ENCODE results near the gene BATF2.

The BATF2 gene

GRCh38 chr11:64996710-64997380 is at the start of gene BATF2:
TSS of gene BATF2 (minus strand) at chr11:64996971. CDS start at chr11:64996914, 57 bp downstream.
- Histone ChIP-seq H3K4me3 (ENCODE audit: insufficient read length, low read depth) (no peak within 1 kb of the TSS), H3K27me3 (ENCODE audit: insufficient read depth, insufficient read length) (no peaks in the 10 kb centered on the region), H3K36me3 (ENCODE audit: insufficient read depth, insufficient read length, low read length) (no peaks in the 10 kb centered on the region), H3K4me1 (ENCODE audit: insufficient read depth, insufficient read length) (peaks cover 3% of the 10 kb centered on the region), H3K9ac (ENCODE audit: insufficient read length, low read depth) (peak within 1 kb of the TSS; percentile 43), H3K9me3 (ENCODE audit: insufficient read depth, low read length) (no peaks in the 10 kb centered on the region)
- no peak for TF ChIP-seq ZNF274 (IDR thresholded peaks at IDR 0.05; ENCODE audit: low read depth, low read length)
- TF ChIP-seq SUZ12 (IDR thresholded peaks at IDR 0.05; ENCODE audit: extremely low read depth, insufficient read depth, insufficient read length): no peak
- no peak for TF ChIP-seq YY1 (IDR thresholded peaks at IDR 0.05; ENCODE audit: insufficient read depth, insufficient read length)
- DNase-seq (ENCODE audit: low read depth, low spot score): peak; percentile 46

GRCh38 chr11:65045728-65046127 is 49.0 kb upstream of the BATF2 start:
- H3K9ac ChIP-seq (ENCODE audit: insufficient read length, low read depth): no peak overlapping the region
- no peaks in the 10 kb centered on the region for H3K27me3 ChIP-seq (ENCODE audit: insufficient read depth, insufficient read length)
- no peak for DNase-seq (ENCODE audit: low read depth, low spot score)
- H3K36me3 ChIP-seq (ENCODE audit: insufficient read depth, insufficient read length, low read length): peaks cover 43% of the 10 kb centered on the region
- H3K9me3 ChIP-seq (ENCODE audit: insufficient read depth, low read length): no peaks in the 10 kb centered on the region
- TF ChIP-seq ZNF274 (IDR thresholded peaks at IDR 0.05; ENCODE audit: low read depth, low read length): no peak
- no peak for TF ChIP-seq YY1 (IDR thresholded peaks at IDR 0.05; ENCODE audit: insufficient read depth, insufficient read length)
- no peak for TF ChIP-seq SUZ12 (IDR thresholded peaks at IDR 0.05; ENCODE audit: extremely low read depth, insufficient read depth, insufficient read length)
- peaks cover 13% of the 10 kb centered on the region for H3K4me1 ChIP-seq (ENCODE audit: insufficient read depth, insufficient read length)
- H3K4me3 ChIP-seq (ENCODE audit: insufficient read length, low read depth): no peak overlapping the region

GRCh38 chr11:65045061-65045460 is 48.3 kb upstream of the BATF2 start:
- TF ChIP-seq ZNF274 (IDR thresholded peaks at IDR 0.05; ENCODE audit: low read depth, low read length): no peak
- H3K4me1 ChIP-seq (ENCODE audit: insufficient read depth, insufficient read length): peaks cover 13% of the 10 kb centered on the region
- no peaks in the 10 kb centered on the region for H3K9me3 ChIP-seq (ENCODE audit: insufficient read depth, low read length)
- no peak overlapping the region for H3K4me3 ChIP-seq (ENCODE audit: insufficient read length, low read depth)
- peaks cover 44% of the 10 kb centered on the region for H3K36me3 ChIP-seq (ENCODE audit: insufficient read depth, insufficient read length, low read length)
- no peaks in the 10 kb centered on the region for H3K27me3 ChIP-seq (ENCODE audit: insufficient read depth, insufficient read length)
- H3K9ac ChIP-seq (ENCODE audit: insufficient read length, low read depth): no peak overlapping the region
- no peak for DNase-seq (ENCODE audit: low read depth, low spot score)

GRCh38 chr11:65043881-65044501 is 47.2 kb upstream of the BATF2 start:
- Histone ChIP-seq H3K9me3 (ENCODE audit: insufficient read depth, low read length) (no peaks in the 10 kb centered on the region), H3K4me1 (ENCODE audit: insufficient read depth, insufficient read length) (peaks cover 13% of the 10 kb centered on the region), H3K36me3 (ENCODE audit: insufficient read depth, insufficient read length, low read length) (peaks cover 52% of the 10 kb centered on the region), H3K4me3 (ENCODE audit: insufficient read length, low read depth) (no peak overlapping the region), H3K27me3 (ENCODE audit: insufficient read depth, insufficient read length) (no peaks in the 10 kb centered on the region), H3K9ac (ENCODE audit: insufficient read length, low read depth) (no peak overlapping the region)
- DNase-seq (ENCODE audit: low read depth, low spot score): no peak
- TF ChIP-seq SUZ12 (IDR thresholded peaks at IDR 0.05; ENCODE audit: extremely low read depth, insufficient read depth, insufficient read length) (no peak), ZNF274 (IDR thresholded peaks at IDR 0.05; ENCODE audit: low read depth, low read length) (no peak), YY1 (IDR thresholded peaks at IDR 0.05; ENCODE audit: insufficient read depth, insufficient read length) (no peak)

GRCh38 chr11:65042891-65043290 is 46.1 kb upstream of the BATF2 start:
- H3K27me3 ChIP-seq (ENCODE audit: insufficient read depth, insufficient read length): no peaks in the 10 kb centered on the region
- H3K9me3 ChIP-seq (ENCODE audit: insufficient read depth, low read length): no peaks in the 10 kb centered on the region
- H3K36me3 ChIP-seq (ENCODE audit: insufficient read depth, insufficient read length, low read length): peaks cover 60% of the 10 kb centered on the region
- peaks cover 13% of the 10 kb centered on the region for H3K4me1 ChIP-seq (ENCODE audit: insufficient read depth, insufficient read length)
- no peak overlapping the region for H3K9ac ChIP-seq (ENCODE audit: insufficient read length, low read depth)
- TF ChIP-seq YY1 (IDR thresholded peaks at IDR 0.05; ENCODE audit: insufficient read depth, insufficient read length) (no peak), SUZ12 (IDR thresholded peaks at IDR 0.05; ENCODE audit: extremely low read depth, insufficient read depth, insufficient read length) (no peak), ZNF274 (IDR thresholded peaks at IDR 0.05; ENCODE audit: low read depth, low read length) (no peak)
- H3K4me3 ChIP-seq (ENCODE audit: insufficient read length, low read depth): no peak overlapping the region
- no peak for DNase-seq (ENCODE audit: low read depth, low spot score)

- no peaks in the 10 kb centered on the region for H3K9me3 ChIP-seq (ENCODE audit: insufficient read depth, low read length)
- TF ChIP-seq SUZ12 (IDR thresholded peaks at IDR 0.05; ENCODE audit: extremely low read depth, insufficient read depth, insufficient read length) (no peak), YY1 (IDR thresholded peaks at IDR 0.05; ENCODE audit: insufficient read depth, insufficient read length) (no peak), ZNF274 (IDR thresholded peaks at IDR 0.05; ENCODE audit: low read depth, low read length) (no peak)
- H3K4me3 ChIP-seq (ENCODE audit: insufficient read length, low read depth): peak within 1 kb of the TSS; percentile 91
- H3K4me1 ChIP-seq (ENCODE audit: insufficient read depth, insufficient read length): peaks cover 10% of the 10 kb centered on the region
- DNase-seq (ENCODE audit: low read depth, low spot score): peak; percentile 93
- H3K36me3 ChIP-seq (ENCODE audit: insufficient read depth, insufficient read length, low read length): peaks cover 64% of the 10 kb centered on the region
- H3K27me3 ChIP-seq (ENCODE audit: insufficient read depth, insufficient read length): no peaks in the 10 kb centered on the region
- H3K9ac ChIP-seq (ENCODE audit: insufficient read length, low read depth): peak within 1 kb of the TSS; percentile 95
Observed at GRCh38 chr11:65040847-65041622, 44.3 kb upstream of the BATF2 start, which contains the start of gene SAC3D1. TSS of gene SAC3D1 (plus strand) at chr11:65041210. CDS start at chr11:65041293, 83 bp downstream.

- Histone ChIP-seq H3K27me3 (ENCODE audit: insufficient read depth, insufficient read length) (no peaks in the 10 kb centered on the region), H3K9ac (ENCODE audit: insufficient read length, low read depth) (peak overlapping the region; percentile 68)
- TF ChIP-seq SUZ12 (IDR thresholded peaks at IDR 0.05; ENCODE audit: extremely low read depth, insufficient read depth, insufficient read length) (no peak), YY1 (IDR thresholded peaks at IDR 0.05; ENCODE audit: insufficient read depth, insufficient read length) (no peak), ZNF274 (IDR thresholded peaks at IDR 0.05; ENCODE audit: low read depth, low read length) (no peak)
Observed at GRCh38 chr11:65040520-65040846, 43.7 kb upstream of the BATF2 start.

More at GRCh38 chr11:65040520-65040846, 43.7 kb upstream of the BATF2 start:
- DNase-seq (ENCODE audit: low read depth, low spot score): no peak
- H3K4me3 ChIP-seq (ENCODE audit: insufficient read length, low read depth): peak overlapping the region; percentile 91
- H3K36me3 ChIP-seq (ENCODE audit: insufficient read depth, insufficient read length, low read length): peaks cover 64% of the 10 kb centered on the region
- peaks cover 10% of the 10 kb centered on the region for H3K4me1 ChIP-seq (ENCODE audit: insufficient read depth, insufficient read length)
- H3K9me3 ChIP-seq (ENCODE audit: insufficient read depth, low read length): no peaks in the 10 kb centered on the region

All from NT2/D1 (cell line).